NCI-H446 treated with DMSO at 0.1 percent for 48 hours (cell line): ENCODE measurements around the gene FOXK1.

Experiments used
- DNase-seq: peaks from one replicate; lab custom pipeline; 2025; lab: John Stamatoyannopoulos, UW

The FOXK1 gene

GRCh38 chr7:4745265-4745919 is 63.3 kb downstream of the FOXK1 start:
- no peak for DNase-seq

DNA sequence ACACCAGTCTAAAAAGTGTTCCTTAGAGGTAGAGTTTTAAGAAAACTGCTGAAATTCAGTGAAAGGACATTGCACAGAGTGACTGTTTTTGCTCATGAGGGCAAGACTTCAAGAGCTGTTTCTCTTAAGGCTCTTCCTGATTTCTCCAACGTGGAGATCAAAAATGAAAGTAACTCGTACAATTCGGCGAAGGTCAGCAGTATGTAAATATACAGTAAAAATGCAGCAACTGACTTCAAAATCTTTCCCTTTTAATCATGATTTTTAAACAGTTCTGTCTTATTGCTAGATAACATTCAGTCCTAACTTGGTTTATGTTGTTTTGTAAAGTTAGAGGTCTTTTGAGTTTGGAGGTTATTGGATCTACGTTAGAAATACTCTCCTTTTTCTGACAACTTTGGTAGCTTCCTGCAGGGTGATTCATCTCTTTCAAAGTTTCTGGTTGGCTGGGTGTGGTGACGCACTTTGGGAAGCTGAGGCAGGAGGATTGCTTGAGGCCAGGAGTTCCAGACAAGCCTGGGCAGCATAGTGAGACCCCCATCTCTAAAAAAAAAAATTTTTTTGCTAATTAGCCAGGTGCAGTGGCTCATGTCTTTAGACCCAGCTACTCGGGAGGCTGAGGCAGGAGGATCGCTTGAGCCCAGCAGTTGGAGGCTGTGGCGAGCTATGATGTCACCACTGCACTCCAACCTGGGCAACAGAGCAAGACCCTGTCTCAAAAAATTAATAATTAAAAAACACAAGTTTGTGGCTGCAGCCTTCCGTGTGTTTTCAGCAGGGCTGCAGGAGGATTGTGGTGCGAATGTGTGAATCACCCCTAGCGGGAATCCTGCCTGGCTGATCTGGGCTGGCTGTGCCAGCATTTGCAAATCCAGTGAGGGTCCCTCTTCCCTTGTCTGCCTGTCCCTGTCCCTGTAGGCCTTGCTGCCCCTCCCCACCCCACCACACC is 64.2 kb downstream of the FOXK1 start:
- DNase-seq, result no peak

DNA sequence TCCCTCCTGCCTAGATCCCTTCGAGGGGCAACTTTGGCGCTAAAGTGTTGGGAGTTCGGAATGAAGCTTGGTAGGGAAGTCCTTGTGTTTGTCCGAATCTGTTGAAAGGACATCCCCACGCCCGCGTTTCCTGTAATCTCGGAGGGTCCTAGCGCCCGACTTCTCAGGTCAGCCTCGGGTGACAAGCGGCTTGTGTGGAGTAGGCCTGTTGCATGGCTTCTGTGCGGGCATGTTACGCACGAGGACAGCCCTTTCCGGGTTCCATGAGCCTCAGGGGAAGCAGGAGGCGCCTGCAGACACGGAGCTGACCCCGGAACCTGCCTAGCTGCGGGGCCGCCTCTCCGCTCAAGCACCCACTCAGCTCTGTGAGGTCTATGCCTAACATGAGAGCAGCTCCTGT is 64.9 kb downstream of the FOXK1 start:
- no peak for DNase-seq

DNA sequence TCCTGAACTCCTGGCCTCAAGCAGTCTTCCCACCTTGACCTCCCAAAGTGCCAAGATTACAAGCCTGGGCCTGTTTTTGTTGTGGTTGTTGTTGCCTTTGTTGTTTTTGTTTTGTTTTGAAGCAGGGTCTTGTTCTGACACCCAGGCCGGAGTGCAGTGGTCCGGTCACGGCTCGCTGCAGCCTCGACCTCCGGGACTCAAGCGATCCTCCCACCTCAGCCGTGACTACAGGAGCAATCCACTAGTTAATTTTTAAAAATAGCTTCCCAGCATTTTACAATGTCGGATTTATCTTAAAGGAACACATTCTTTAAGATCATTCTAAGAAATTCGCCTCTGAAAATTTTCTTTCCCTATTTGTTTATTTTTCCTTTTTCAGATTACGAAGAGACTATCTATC is 65.7 kb downstream of the FOXK1 start:
- DNase-seq, result no peak

DNA sequence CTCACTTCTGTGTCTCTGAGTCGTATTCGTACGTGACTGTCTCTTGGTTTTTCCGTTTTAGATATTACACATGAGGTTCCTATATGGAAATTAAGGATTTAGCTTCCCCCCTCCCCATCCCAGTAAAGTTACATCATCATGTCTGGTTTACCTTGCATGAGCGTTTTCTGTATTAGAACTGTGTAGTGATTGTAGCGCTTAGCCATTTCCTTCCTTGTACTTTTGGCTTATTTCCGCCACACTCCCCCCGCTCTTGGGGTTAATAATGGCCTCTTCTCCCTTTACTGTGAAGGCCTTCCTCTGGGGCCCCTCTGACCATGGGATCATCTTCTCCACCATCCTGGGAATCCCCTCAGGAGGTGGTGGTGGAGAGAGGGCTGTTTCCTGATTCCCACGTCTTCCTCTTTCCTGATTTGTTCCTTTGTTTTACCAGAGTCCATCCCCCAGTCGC is 66.2 kb downstream of the FOXK1 start:
- DNase-seq, result no peak

- DNase-seq, result no peak
Measured at GRCh38 chr7:4749363-4749762, 67.3 kb downstream of the FOXK1 start.

- DNase-seq, result no peak
Measured at GRCh38 chr7:4749798-4750197, 67.7 kb downstream of the FOXK1 start.

DNA sequence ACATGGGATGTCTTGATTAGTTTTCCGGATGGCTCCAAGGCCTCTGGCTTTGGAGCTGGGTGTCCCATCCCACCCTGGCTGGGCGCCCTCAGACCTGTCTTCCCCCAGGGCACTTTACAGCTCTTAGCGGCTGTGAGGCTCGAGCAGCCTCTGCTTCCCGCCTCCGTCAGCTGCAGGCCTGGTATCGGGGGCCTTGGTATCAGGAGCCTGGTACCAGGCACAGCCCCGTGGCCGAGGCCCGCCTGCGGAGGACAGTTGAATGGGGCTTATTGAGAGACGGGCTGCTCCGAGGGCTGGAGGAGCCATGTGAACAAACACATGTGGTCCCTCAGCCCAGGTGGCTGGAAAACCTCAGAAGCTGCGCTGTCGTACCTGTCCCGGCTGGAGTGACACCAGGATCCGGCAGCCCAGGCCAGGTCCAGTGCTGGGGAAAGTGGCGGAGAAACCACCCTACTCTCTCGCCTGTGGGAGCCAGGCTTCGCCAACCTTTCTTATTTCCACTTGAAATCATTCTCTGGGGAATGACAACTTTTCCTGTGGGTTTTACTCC is 69.4 kb downstream of the FOXK1 start:
- no peak for DNase-seq

DNA sequence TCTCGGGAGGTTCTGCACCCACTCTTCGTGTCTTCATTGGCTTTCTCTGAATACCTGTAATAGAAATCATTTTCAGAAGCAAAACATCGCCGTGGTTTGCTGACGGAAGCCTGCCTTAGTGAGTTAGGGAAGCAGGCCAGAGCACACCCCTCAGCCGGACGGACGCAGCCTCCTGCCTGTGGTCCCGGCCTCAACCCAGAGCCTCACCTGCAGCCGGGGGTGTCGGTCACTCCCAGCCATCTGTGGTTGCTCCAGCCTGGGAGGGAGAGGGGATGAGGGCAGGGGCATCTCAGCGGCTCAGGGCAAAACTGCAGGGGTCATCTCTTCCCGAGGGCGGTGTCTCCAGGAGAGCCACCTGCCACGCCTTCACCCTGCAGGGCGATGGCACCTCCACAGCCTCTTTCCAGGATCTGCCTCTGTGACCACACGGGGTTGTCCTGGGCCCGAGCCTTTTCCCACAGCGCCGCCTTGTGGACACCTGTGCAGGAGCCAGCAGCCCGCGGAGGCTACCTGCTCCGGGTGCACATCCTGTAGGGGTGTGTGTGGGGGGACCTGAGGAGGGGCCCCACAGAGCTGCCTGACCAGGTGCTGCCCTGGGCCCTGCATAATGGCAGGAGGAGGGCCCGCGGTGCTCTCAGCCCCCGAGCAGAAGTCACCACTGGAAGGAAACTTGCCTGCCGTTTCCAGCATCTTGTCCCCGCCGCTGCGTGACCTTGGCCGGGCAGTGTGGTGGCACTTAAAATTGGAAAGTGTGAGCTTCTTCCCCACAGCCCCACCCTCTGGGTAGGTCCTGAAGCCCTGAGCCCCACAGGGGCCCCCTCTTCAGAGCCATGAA is 71.7 kb downstream of the FOXK1 start:
- DNase-seq, result no peak

- DNase-seq, result no peak
Measured at GRCh38 chr7:4754433-4755010, 72.4 kb downstream of the FOXK1 start.

DNA sequence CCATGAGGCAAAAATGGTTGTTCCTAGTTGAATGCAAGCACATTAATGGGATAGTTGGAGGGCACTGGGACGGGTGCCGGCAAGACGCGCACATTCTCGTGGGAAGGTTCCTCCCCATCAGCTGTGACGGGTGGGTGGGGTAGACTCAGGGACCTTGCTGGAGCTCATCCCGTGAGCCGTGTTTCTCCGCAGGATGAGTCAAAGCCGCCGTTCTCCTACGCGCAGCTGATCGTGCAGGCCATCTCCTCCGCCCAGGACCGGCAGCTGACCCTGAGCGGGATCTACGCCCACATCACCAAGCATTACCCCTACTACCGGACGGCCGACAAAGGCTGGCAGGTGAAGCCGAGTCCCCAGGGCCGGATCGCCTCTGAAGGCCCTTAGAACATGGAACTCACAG is 73.0 kb downstream of the FOXK1 start:
- no peak for DNase-seq

DNA sequence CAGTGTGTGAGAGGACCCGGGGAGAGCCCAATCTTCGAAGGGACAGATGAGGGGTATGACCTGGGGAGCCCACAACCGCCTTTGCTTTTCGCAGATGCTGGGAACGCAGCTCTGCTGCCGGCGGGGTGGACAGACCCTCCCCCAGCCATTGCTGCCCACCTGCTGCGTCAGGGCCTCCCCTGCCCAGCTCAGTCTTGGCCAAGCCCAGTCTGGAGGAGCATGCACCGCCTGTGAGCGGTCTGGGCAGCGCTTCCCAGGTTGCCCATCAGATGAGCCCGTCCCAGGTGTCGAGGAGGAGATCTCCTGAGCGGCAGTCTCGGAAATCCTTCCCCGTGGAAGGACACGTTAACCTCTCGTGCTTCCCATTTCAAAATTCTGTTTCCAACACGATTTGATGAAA is 76.0 kb downstream of the FOXK1 start:
- DNase-seq, result no peak

- DNase-seq, result no peak
Measured at GRCh38 chr7:4758791-4759190, 76.7 kb downstream of the FOXK1 start.

- no peak for DNase-seq
Measured at GRCh38 chr7:4759211-4759610, 77.1 kb downstream of the FOXK1 start.

GRCh38 chr7:4760952-4761351 is 78.9 kb downstream of the FOXK1 start:
- DNase-seq, result no peak

GRCh38 chr7:4762121-4763055 is 80.3 kb downstream of the FOXK1 start:
- DNase-seq, result no peak

DNA sequence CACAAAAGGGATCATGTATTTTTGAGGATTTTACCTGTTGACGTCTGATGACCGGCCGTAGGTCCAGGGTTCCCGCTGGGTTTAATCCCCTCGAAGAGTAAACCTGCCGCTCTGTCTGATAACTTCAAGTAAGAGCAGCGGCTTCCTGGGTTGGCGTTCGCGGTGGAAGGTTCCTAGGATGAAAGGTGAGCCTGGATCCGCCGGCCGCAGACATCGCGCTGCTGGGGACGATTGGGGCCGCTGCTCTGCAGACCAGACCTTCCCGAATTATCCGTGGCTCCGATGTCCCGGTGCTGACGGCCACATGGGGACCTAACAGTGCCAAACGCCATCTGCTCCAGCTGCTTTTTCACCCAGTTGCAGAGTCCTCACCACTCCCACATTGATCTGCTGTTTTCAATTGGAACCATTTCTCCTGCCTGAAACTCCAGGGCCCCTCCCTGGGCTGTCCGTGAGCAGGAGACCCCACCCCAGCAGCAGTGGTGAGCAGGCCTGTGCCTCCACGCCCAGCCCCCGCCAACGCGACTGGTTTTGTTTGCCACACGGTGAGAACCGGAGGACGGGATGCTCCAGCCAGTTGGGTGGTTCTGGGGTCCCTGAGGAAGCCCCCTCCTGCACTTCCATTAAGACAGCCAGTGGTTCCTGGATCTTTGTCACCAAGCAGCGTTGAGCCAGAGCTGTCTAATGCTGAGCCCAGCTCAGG is 81.1 kb downstream of the FOXK1 start:
- no peak for DNase-seq

DNA sequence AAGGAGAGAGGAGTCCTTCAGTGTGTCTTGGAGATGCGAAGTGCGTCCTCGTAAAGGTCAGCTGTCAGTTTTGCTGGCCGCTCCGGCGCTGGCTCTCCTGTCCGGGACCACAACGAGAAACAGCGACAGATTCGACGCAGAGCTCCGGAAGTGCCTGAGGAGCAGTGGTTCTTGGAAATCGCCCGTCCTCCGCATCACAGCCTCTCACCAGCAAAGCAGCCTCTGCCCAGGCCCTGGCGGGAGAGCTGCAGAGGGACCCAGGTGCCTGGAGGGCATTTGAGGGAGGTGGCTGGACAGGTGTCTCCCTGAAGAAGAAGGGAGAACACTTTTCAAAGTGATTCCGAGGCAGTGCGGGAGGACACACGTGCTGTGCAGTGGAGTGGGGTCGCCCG is 81.7 kb downstream of the FOXK1 start:
- no peak for DNase-seq

DNA sequence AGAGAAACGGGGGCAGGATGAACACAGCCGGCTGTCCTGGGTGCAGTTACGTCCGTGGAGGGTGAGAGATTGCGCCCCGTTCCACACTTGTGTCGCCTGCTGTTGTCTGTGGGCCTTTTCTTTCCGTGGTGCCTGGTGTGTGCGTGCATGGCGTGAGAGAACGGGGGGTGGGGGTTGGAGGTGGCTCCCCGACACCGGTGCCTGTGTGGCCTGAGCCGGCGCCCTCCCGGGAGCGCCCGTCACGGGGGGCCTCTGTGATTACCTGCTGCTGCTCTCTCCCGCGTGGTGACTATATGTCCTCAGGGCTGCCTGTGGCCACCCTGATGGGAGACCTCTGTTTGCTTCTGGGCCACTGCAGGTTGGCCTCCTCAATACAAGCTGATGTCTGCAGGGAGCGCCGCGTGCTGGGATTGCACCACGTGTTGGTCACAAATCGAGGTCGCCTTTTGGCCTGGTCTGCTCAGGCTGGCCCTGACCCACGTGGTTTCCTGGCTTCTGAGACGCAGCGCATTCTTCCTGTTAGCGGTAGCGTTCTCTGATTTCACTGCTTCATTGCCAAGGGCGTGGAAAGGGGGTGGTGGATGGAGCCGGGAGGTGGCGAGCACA is 82.4 kb downstream of the FOXK1 start:
- DNase-seq, result no peak
